Activated CD4-positive, alpha-beta T cell treated with anti-CD3 and anti-CD28 coated beads, Interleukin-2, amount 10 ng/mL, durations not matched to agents 7 days and 5 days (primary cell): ENCODE results near the gene RPL13A. TPM values are rescaled to one million over a fixed set of nuclear protein-coding genes. Genes with fewer than 3 reads are reported as not detected.
A peak's percentile ranks its signal among the peaks of the same experiment; 100 is the strongest.

Source experiments
- CTCF ChIA-PET: fragments of 350-600 bp; sonication (Branson Sonifier 250); formaldehyde crosslinking; loops from one replicate; lab custom pipeline; 2021; ENCODE audit warnings: antibody characterized with exemption; lab: Charles Lee
- POLR2A ChIA-PET: fragments of 350-600 bp; sonication (Branson Sonifier 250); formaldehyde crosslinking; loops from one replicate; lab custom pipeline; 2021; ENCODE audit warnings: antibody characterized with exemption; lab: Charles Lee
- DNase-seq: peaks from one replicate; pipeline ENCODE4 v3.0.0-alpha.2; 2020
- H3K27ac Mint-ChIP-seq: one replicate; pipeline ENCODE4 v1.8.0; 2021; ENCODE audit warnings: mild to moderate bottlenecking, moderate library complexity, mixed read lengths
- H3K27me3 Mint-ChIP-seq: one replicate; pipeline ENCODE4 v1.8.0; 2021; ENCODE audit warnings: mixed read lengths
- H3K36me3 Mint-ChIP-seq: one replicate; pipeline ENCODE4 v1.8.0; 2021; ENCODE audit warnings: low read depth, mixed read lengths
- H3K4me1 Mint-ChIP-seq: one replicate; pipeline ENCODE4 v1.8.0; 2021; ENCODE audit warnings: mixed read lengths
- H3K4me3 Mint-ChIP-seq: one replicate; pipeline ENCODE4 v1.8.0; 2021; ENCODE audit warnings: mild to moderate bottlenecking, moderate library complexity, mixed read lengths
- H3K9me3 Mint-ChIP-seq: one replicate; pipeline ENCODE4 v1.8.0; 2021; ENCODE audit warnings: mixed read lengths
- microRNA-seq: library from miRNA; unstranded; fragments of <30 nt; microRNA quantifications from one replicate; pipeline ENCODE4 v1.2.0, GENCODE V29; 2021; ENCODE audit warnings: borderline microRNAs expressed, borderline replicate concordance
- total RNA-seq, 2 experiments: library from RNA; stranded (reverse); gene quantifications; one replicate each; pipeline ENCODE4 v1.2.3, GENCODE V29; 2021

The RPL13A gene
- total RNA-seq, 2 experiments from 2014 or later, result 2,327 to 2,349 TPM

GRCh38 chr19:49524812-49525455, 37.5 kb downstream of the RPL13A start:
- CTCF ChIA-PET, result interaction anchor here (1.5 kb wide), 1 partner anchor 18 kb away, joined by 3 read pairs; no protein-coding TSS in a partner anchor
- Mint-ChIP-seq H3K36me3 (no peaks in the 10 kb centered on the region), H3K4me1 (peaks cover 21% of the 10 kb centered on the region), H3K27me3 (peaks cover 2% of the 10 kb centered on the region), H3K4me3 (no peak overlapping the region), H3K9me3 (no peaks in the 10 kb centered on the region), H3K27ac (peak overlapping the region; percentile 19)
- no peak for DNase-seq
- POLR2A ChIA-PET, result no interaction called here

DNA sequence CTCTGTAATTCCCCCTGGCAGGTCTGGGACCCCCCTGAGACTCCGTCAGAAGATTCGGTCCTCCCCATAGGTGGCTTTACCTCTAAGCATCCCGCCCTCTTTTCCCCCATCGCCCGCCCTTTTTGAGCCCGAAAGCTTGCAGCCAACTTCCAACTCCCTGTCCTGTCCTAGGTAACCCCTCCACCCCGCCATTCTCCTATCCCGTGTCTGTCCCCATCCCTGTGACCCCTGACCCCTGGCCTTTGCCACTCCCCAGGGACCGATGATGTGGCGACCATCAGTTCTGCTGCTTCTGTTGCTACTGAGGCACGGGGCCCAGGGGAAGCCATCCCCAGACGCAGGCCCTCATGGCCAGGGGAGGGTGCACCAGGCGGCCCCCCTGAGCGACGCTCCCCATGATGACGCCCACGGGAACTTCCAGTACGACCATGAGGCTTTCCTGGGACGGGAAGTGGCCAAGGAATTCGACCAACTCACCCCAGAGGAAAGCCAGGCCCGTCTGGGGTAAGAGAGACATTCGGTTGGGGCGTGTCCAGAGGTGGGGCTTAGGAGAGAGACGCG, 40.9 kb downstream of the RPL13A start:
- DNase-seq, result no peak
- POLR2A ChIA-PET, result no interaction called here

GRCh38 chr19:49530708-49531107, 43.3 kb downstream of the RPL13A start:
- no peak overlapping the region for H3K27ac Mint-ChIP-seq
- POLR2A ChIA-PET, result interaction anchor here (0.5 to 0.7 kb wide), 2 partner anchors 41 to 146 kb away, joined by 7 read pairs; no protein-coding TSS in a partner anchor
- no peaks in the 10 kb centered on the region for H3K9me3 Mint-ChIP-seq

More for the DNA sequence above, 40.9 kb downstream of the RPL13A start:
- Mint-ChIP-seq H3K36me3 (no peaks in the 10 kb centered on the region), H3K4me1 (peaks cover 26% of the 10 kb centered on the region), H3K4me3 (peak overlapping the region; percentile 73), H3K27ac (peak overlapping the region; percentile 57), H3K27me3 (peaks cover 4% of the 10 kb centered on the region), H3K9me3 (no peaks in the 10 kb centered on the region)
- CTCF ChIA-PET, result interaction anchor here (0.8 to 1.9 kb wide), 8 partner anchors 13 to 130 kb away, joined by 3 to 8 read pairs (median 4); no protein-coding TSS in a partner anchor

GRCh38 chr19:49533551-49534488, 46.4 kb downstream of the RPL13A start:
- DNase-seq, result peak; percentile 85
- peaks cover 4% of the 10 kb centered on the region for H3K27me3 Mint-ChIP-seq
- peak overlapping the region; percentile 79 for H3K27ac Mint-ChIP-seq
- peaks cover 27% of the 10 kb centered on the region for H3K4me1 Mint-ChIP-seq
- CTCF ChIA-PET, result interaction anchor here (0.6 to 3.3 kb wide), 14 partner anchors 9 to 689 kb away, joined by 3 to 17 read pairs (median 4); partner anchors contain the start of gene FLT3LG
- POLR2A ChIA-PET, result no interaction called here
- H3K4me3 Mint-ChIP-seq, result peak overlapping the region; percentile 45
- H3K36me3 Mint-ChIP-seq, result no peaks in the 10 kb centered on the region
- no peaks in the 10 kb centered on the region for H3K9me3 Mint-ChIP-seq

More at GRCh38 chr19:49530708-49531107, 43.3 kb downstream of the RPL13A start:
- CTCF ChIA-PET, result no interaction called here
- DNase-seq, result no peak
- no peak overlapping the region for H3K4me3 Mint-ChIP-seq
- peaks cover 40% of the 10 kb centered on the region for H3K4me1 Mint-ChIP-seq
- H3K27me3 Mint-ChIP-seq, result peaks cover 4% of the 10 kb centered on the region
- no peaks in the 10 kb centered on the region for H3K36me3 Mint-ChIP-seq

- H3K36me3 Mint-ChIP-seq, result no peaks in the 10 kb centered on the region
- POLR2A ChIA-PET, result interaction anchor here (0.6 to 0.7 kb wide), 2 partner anchors 12 to 39 kb away, joined by 3 read pairs; no protein-coding TSS in a partner anchor
- peaks cover 26% of the 10 kb centered on the region for H3K4me1 Mint-ChIP-seq
- H3K4me3 Mint-ChIP-seq, result peak overlapping the region; percentile 45
- H3K9me3 Mint-ChIP-seq, result no peaks in the 10 kb centered on the region
- H3K27ac Mint-ChIP-seq, result peak overlapping the region; percentile 79
- no peak for DNase-seq
- peaks cover 2% of the 10 kb centered on the region for H3K27me3 Mint-ChIP-seq
- CTCF ChIA-PET, result interaction anchor here (0.6 to 3.3 kb wide), 10 partner anchors 8 to 690 kb away, joined by 3 to 17 read pairs (median 6); no protein-coding TSS in a partner anchor
Observed at GRCh38 chr19:49534632-49535385, 47.4 kb downstream of the RPL13A start.

GRCh38 chr19:49536921-49537462, 49.6 kb downstream of the RPL13A start:
- DNase-seq, result no peak
- Mint-ChIP-seq H3K27me3 (no peaks in the 10 kb centered on the region), H3K27ac (no peak overlapping the region), H3K9me3 (no peaks in the 10 kb centered on the region), H3K4me3 (no peak overlapping the region), H3K4me1 (peaks cover 27% of the 10 kb centered on the region), H3K36me3 (no peaks in the 10 kb centered on the region)
- ChIA-PET CTCF (interaction anchor here (0.6 to 2.1 kb wide), 5 partner anchors 9 to 24 kb away, joined by 3 to 6 read pairs (median 5); partner anchors contain the start of gene RCN3), POLR2A (no interaction called here)

DNA sequence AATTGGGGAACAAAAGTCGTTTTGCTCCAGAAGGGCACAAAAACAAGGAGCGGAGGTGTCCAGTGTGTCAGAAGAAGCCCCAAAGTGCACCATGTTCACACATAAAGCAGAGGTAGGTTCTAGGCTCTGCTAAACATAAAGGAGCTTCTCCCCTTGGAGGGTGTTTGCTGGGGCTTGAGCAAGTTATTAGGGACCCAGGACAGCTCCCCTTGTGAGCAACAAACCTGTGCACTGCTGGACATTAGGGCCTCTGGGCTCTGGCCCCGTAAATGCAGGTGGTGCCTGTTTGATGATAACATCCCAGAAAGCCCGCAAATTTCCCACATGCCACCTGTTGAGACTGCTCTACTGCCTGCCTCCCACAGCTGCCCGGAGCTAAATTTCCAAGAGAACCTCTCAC, 51.2 kb downstream of the RPL13A start:
- no peak for DNase-seq
- Mint-ChIP-seq H3K27ac (no peak overlapping the region), H3K27me3 (no peaks in the 10 kb centered on the region), H3K4me1 (peaks cover 23% of the 10 kb centered on the region), H3K4me3 (no peak overlapping the region), H3K36me3 (no peaks in the 10 kb centered on the region), H3K9me3 (no peaks in the 10 kb centered on the region)
- CTCF ChIA-PET, result interaction anchor here (0.7 kb wide), 1 partner anchor 32 kb away, joined by 3 read pairs; no protein-coding TSS in a partner anchor
- POLR2A ChIA-PET, result no interaction called here

- H3K4me1 Mint-ChIP-seq, result peaks cover 28% of the 10 kb centered on the region
- no peak overlapping the region for H3K27ac Mint-ChIP-seq
- no peak for DNase-seq
- H3K4me3 Mint-ChIP-seq, result no peak overlapping the region
- H3K9me3 Mint-ChIP-seq, result no peaks in the 10 kb centered on the region
- POLR2A ChIA-PET, result no interaction called here
- CTCF ChIA-PET, result no interaction called here
- no peaks in the 10 kb centered on the region for H3K27me3 Mint-ChIP-seq
- no peaks in the 10 kb centered on the region for H3K36me3 Mint-ChIP-seq
Observed at GRCh38 chr19:49539192-49539952, 52.0 kb downstream of the RPL13A start.

Small RNA genes lying within 50 kb of the gene (microRNA-seq; reads per million reads assigned to microRNA genes)
- gene MIR150, result 18,776 reads per million, percentile 98 among the genes with 10 or more reads in this experiment

Other genes with a start within 250 kb of the RPL13A start
- 1 to 10 TPM; 4.8 to 5.7 TPM for gene SLC6A16, start 162.4 kb upstream of the RPL13A start, total RNA-seq
- gene CD37, start 152.2 kb upstream of the RPL13A start, total RNA-seq, result 100 to 1,000 TPM; 268 to 352 TPM
- not detected for gene TEAD2, start 125.2 kb upstream of the RPL13A start, total RNA-seq
- gene DKKL1, start 123.7 kb upstream of the RPL13A start, total RNA-seq, result not detected
- gene KASH5, start 99.4 kb upstream of the RPL13A start, total RNA-seq, result under 1 TPM; 0.45 to 0.85 TPM
- gene PTH2, start 64.2 kb upstream of the RPL13A start, total RNA-seq, result 1 to 10 TPM in 1 of 2 experiments, under 1 TPM in 1; 0.52 to 1.2 TPM
- not detected for gene GFY, start 62.2 kb upstream of the RPL13A start, total RNA-seq
- gene SLC17A7, start 46.1 kb upstream of the RPL13A start, total RNA-seq, result under 1 TPM; 0.15 to 0.25 TPM
- gene PIH1D1, start 35.8 kb upstream of the RPL13A start, total RNA-seq, result 100 to 1,000 TPM; 146 to 176 TPM
- gene ALDH16A1, start 34.4 kb upstream of the RPL13A start, total RNA-seq, result 10 to 100 TPM; 49.2 to 60.4 TPM
- gene FLT3LG, start 13.4 kb upstream of the RPL13A start, total RNA-seq, result 100 to 1,000 TPM; 348 to 355 TPM
- 1,000 to 10,000 TPM; 1,996 to 2,084 TPM for gene RPS11, start 8.8 kb downstream of the RPL13A start, total RNA-seq
- gene FCGRT, start 25.1 kb downstream of the RPL13A start, total RNA-seq, result 10 to 100 TPM; 25.0 to 27.4 TPM
- gene RCN3, start 40.4 kb downstream of the RPL13A start, total RNA-seq, result 1 to 10 TPM; 4.2 TPM
- 100 to 1,000 TPM; 288 TPM for gene NOSIP, start 92.9 kb downstream of the RPL13A start, total RNA-seq
- 1 to 10 TPM; 1.1 TPM for gene PRRG2, start 93.7 kb downstream of the RPL13A start, total RNA-seq
- gene PRR12, start 103.6 kb downstream of the RPL13A start, total RNA-seq, result 10 to 100 TPM; 41.5 to 45.9 TPM
- gene RRAS, start 152.5 kb downstream of the RPL13A start, total RNA-seq, result 1 to 10 TPM; 9.0 to 9.5 TPM
- 10 to 100 TPM; 48.1 to 59.9 TPM for gene SCAF1, start 154.6 kb downstream of the RPL13A start, total RNA-seq
- gene IRF3, start 178.2 kb downstream of the RPL13A start, total RNA-seq, result 100 to 1,000 TPM; 157 to 168 TPM
- gene BCL2L12, start 178.3 kb downstream of the RPL13A start, total RNA-seq, result 10 to 100 TPM; 73.9 to 80.7 TPM
- 100 to 1,000 TPM; 125 to 130 TPM for gene PRMT1, start 189.7 kb downstream of the RPL13A start, total RNA-seq
- gene ADM5, start 202.0 kb downstream of the RPL13A start, total RNA-seq, result 1 to 10 TPM; 3.7 to 4.9 TPM
- 1 to 10 TPM in 1 of 2 experiments, under 1 TPM in 1; 0.79 to 1.3 TPM for gene CPT1C, start 203.5 kb downstream of the RPL13A start, total RNA-seq